Muscle of leg (tissue), 11 donors: Measurements from ENCODE around the gene ALDH5A1. TPM values are rescaled to one million over a fixed set of nuclear protein-coding genes. Genes with fewer than 3 reads are reported as not detected.

ENCODE experiments used
- DNase-seq: peaks from one replicate; pipeline ENCODE4 v3.0.0; 2013
- H3K27ac ChIP-seq: one replicate; pipeline ENCODE4 v1.5.1; 2013; ENCODE audit warnings: mild to moderate bottlenecking, low read length, control low read depth
- H3K27me3 ChIP-seq: one replicate; pipeline ENCODE4 v1.6.1; 2013; ENCODE audit warnings: low read length; ENCODE audit not compliant: control insufficient read depth, insufficient read depth
- H3K36me3 ChIP-seq: one replicate; pipeline ENCODE4 v1.6.1; 2013; ENCODE audit warnings: low read length; ENCODE audit not compliant: control insufficient read depth, insufficient read depth
- H3K4me1 ChIP-seq: one replicate; pipeline ENCODE4 v1.6.1; 2013; ENCODE audit warnings: low read length; ENCODE audit not compliant: control insufficient read depth, insufficient read depth
- H3K4me3 ChIP-seq: one replicate; pipeline ENCODE4 v1.5.1; 2013; ENCODE audit warnings: low read length, control low read depth
- H3K9me3 ChIP-seq: replicated peaks from 2 replicates; pipeline ENCODE4 v1.6.1; 2013; ENCODE audit warnings: low read depth, low read length; ENCODE audit not compliant: control insufficient read depth
- WGBS: methylation state at CpG from one replicate; pipeline ENCODE4 v1.1.5; 2013; ENCODE audit warnings: missing lambda C conversion rate; ENCODE audit not compliant: insufficient coverage; 5-methylcytosine and 5-hydroxymethylcytosine counted together
- polyA plus RNA-seq, 8 donors: library from polyadenylated mRNA; unstranded; fragments of 120-200 nt; gene quantifications; one replicate each; pipeline versions ENCODE4 v1.2.1 to v1.2.3, GENCODE V29; 2013; ENCODE audit warnings: inconsistent platforms in 1 of 8, low replicate concordance in 1 of 8; ENCODE audit not compliant: insufficient read length in 8 of 8, insufficient read depth in 1 of 8
- total RNA-seq: library from RNA; stranded (reverse); fragments of 120-200 nt; gene quantifications from one replicate; pipeline ENCODE4 v1.2.4, GENCODE V29; 2013

ALDH5A1 gene
- total and polyA plus RNA-seq, 9 donors, result 5.9 to 9.4 (median 8.2) TPM

DNA sequence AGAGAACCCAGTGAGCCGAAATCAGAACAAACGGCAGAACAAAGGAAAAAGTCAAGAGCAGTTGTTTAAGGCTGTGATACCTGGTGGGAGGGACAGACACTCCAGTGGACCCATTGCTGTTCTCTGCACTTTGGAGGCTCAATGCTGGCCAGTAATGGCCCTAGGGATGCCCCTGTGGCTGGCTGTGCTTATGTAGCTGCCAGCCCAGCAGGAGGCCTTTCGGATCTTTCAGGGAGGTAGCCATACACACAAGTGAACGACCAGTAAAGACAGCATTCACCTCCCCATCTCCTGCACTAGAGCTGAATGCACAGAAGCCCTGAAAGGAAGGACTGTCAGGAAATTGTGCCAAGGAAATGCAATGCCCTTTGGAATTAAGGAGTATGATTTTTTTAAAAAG lies 39.7 kb upstream of the ALDH5A1 start:
- no peak for DNase-seq
- Histone ChIP-seq H3K27ac (no peak overlapping the region), H3K27me3 (no peaks in the 10 kb centered on the region), H3K4me1 (no peaks in the 10 kb centered on the region), H3K36me3 (no peaks in the 10 kb centered on the region), H3K9me3 (no peaks in the 10 kb centered on the region), H3K4me3 (no peak overlapping the region)
- WGBS, result 92% methylated on average over 2 of the region's 4 CpGs

DNA sequence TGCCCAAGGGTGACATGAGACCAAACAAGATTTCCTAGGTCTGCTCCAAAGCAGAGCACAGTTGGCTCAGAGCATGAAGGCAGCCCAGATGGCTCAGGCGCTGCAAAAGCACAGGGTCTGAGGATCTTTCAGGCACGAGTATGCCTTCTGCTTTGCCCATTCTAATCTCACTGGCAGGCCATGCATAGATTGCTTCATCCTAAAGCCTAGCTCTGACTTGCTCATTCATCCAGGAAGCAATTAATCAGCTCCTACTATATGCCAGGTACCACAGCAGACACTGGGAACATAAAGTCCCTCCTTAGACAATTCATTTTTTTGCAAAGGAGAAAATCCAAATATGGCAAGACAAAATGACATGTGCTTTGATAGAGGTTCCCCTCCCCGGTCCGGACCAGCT lies 36.6 kb upstream of the ALDH5A1 start:
- Histone ChIP-seq H3K9me3 (no peaks in the 10 kb centered on the region), H3K36me3 (no peaks in the 10 kb centered on the region), H3K4me1 (no peaks in the 10 kb centered on the region), H3K4me3 (no peak overlapping the region), H3K27ac (no peak overlapping the region), H3K27me3 (no peaks in the 10 kb centered on the region)
- no peak for DNase-seq
- WGBS, result 77% methylated on average over 3 of the region's 4 CpGs

DNA sequence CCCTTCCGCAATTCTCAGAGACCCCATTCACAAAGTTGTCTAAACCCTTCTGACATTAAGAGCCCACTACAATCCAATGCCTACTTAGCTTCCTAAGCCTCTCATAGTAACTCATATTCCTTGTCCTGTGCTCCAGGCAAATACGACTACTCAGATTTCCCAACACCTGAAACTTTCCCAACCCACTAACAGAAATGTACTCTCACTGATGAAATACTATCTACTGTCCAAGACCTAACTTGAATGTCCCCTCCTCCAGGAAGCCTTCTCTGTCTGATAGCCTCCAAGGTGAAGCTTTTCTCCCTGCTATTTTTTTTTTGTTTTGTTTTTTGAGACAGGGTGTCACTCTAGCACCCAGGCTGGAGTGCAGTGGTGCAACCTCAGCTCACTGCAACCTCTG lies 35.8 kb upstream of the ALDH5A1 start:
- WGBS, result 88% methylated on average over 2 of the region's 2 CpGs
- H3K9me3 ChIP-seq, result no peaks in the 10 kb centered on the region
- DNase-seq, result no peak
- no peak overlapping the region for H3K27ac ChIP-seq
- H3K27me3 ChIP-seq, result no peaks in the 10 kb centered on the region
- no peak overlapping the region for H3K4me3 ChIP-seq
- no peaks in the 10 kb centered on the region for H3K4me1 ChIP-seq
- H3K36me3 ChIP-seq, result no peaks in the 10 kb centered on the region

DNA sequence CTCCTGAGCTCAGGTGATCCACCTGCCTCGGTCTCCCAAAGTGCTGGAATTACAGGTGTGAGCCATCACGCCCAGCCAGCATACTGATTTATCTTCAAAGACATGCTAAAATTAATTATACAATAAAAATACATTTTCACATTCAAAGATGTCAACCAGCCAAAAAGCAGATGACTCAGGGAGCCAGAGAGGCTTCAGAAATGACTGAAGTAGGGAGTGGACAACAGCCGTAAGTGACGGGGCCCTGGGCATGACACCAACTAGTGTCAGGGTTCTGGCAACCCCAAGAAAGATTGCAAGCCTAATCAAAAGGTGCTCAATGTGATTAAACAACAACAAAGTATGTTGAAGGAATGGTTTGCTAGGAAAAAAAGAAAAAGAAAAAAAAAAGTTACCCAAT lies 33.8 kb upstream of the ALDH5A1 start:
- H3K27ac ChIP-seq, result no peak overlapping the region
- H3K27me3 ChIP-seq, result no peaks in the 10 kb centered on the region
- DNase-seq, result no peak
- no peak overlapping the region for H3K4me3 ChIP-seq
- no peaks in the 10 kb centered on the region for H3K9me3 ChIP-seq
- no peaks in the 10 kb centered on the region for H3K4me1 ChIP-seq
- no peaks in the 10 kb centered on the region for H3K36me3 ChIP-seq
- WGBS, result 75% methylated on average over 2 of the region's 4 CpGs

DNA sequence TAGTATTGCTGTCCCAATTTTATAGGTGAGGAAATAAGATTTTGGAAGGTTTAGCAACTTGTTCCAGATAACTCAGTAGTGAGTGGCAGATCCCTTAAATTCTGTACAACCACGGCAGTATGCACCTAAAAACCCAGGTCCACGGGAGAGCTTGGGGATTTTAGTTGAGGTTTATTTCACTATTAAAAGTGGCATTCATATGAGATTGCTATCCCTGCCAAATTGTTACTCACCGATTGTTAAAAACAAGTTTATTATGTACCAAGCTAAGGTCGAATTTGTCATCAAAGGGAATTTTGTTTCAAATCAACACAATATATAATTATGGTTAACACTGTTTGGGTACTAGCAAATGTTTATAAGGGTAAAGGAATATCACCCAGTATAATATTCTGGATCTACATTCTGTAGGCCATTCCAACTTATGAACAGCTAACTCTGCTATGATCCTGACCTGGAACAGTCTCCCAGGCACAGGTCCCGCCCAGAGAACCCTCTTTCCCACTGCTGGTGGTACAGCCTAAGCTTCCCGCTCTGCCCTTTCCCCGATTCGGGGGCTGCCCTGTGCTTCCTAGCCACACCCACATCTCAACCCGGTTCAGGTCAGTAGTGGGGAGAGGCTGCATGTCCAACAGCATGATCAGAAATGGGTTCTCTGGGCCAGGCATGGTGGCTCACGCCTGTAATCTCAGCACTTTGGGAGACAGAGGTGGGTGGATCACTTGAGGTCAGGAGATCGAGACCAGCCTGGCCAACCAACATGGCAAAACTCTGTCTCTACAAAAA lies 30.3 kb upstream of the ALDH5A1 start:
- DNase-seq, result no peak
- Histone ChIP-seq H3K27me3 (no peaks in the 10 kb centered on the region), H3K4me1 (no peaks in the 10 kb centered on the region), H3K4me3 (no peak overlapping the region), H3K9me3 (no peaks in the 10 kb centered on the region), H3K27ac (no peak overlapping the region), H3K36me3 (no peaks in the 10 kb centered on the region)
- 100% methylated on average over 1 of the region's 11 CpGs for WGBS

DNA sequence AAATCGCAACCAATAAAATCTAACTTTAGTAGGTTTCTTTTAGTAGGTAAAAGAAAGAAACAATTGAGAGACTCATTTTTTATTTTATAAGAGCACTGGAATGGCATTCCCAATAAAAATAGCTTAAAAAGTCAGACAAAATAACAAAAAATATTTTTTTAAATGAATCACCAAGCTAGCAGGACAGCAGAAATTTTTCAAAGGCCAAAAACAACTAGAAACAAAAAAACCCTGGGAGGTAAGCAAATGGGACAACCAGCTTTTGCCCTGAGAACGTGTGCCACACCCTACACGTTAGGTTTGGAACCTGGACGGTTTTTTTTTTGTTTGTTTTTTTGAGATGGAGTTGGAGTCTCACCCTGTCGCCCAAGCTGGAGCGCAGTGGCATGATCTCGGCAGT lies 25.0 kb upstream of the ALDH5A1 start:
- DNase-seq, result no peak
- Histone ChIP-seq H3K36me3 (no peaks in the 10 kb centered on the region), H3K27ac (no peak overlapping the region), H3K4me3 (no peak overlapping the region), H3K4me1 (no peaks in the 10 kb centered on the region), H3K27me3 (no peaks in the 10 kb centered on the region), H3K9me3 (no peaks in the 10 kb centered on the region)
- WGBS, result no CpG with 5 or more reads among the region's 7 CpGs

DNA sequence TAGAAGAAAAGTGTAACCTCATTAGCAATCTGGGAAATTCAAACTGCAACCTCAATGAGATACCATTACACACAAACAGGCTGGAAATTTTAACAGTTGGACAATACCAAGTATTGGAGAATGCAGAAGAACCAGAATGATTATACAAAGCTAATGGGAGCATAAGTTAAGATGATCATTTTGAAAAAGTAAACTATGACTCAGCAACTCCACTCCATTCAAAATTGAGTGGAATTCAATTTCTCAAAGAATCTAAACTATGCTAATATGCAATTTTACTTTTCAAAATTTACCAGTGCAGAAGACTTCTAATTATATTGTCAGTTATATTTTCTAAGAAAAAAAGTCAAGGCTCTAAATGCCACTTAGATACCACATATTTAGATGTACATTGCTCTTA lies 22.6 kb upstream of the ALDH5A1 start:
- DNase-seq, result no peak
- no peaks in the 10 kb centered on the region for H3K4me1 ChIP-seq
- H3K9me3 ChIP-seq, result no peaks in the 10 kb centered on the region
- no peak overlapping the region for H3K27ac ChIP-seq
- no peak overlapping the region for H3K4me3 ChIP-seq
- no peaks in the 10 kb centered on the region for H3K27me3 ChIP-seq
- no peaks in the 10 kb centered on the region for H3K36me3 ChIP-seq

DNA sequence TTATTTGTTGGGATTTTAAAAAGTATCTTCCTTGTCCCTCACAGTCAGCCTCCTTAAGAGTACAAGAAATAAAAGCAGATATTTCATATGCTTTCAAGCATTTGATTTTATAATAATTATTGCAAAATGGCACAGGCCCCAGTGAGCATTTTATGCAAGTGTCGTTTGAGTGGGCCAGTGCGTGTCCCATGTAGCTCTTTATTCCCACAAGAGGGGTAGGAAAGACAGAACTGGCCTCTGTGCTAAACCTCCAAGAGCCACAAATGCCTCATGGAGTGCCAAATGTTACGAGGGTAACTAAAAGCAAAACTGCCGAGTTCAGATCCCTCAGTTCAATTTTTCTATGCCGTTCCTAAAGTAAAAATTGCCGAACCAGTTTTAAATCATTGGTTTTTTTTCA lies 18.1 kb upstream of the ALDH5A1 start:
- no peak for DNase-seq

DNA sequence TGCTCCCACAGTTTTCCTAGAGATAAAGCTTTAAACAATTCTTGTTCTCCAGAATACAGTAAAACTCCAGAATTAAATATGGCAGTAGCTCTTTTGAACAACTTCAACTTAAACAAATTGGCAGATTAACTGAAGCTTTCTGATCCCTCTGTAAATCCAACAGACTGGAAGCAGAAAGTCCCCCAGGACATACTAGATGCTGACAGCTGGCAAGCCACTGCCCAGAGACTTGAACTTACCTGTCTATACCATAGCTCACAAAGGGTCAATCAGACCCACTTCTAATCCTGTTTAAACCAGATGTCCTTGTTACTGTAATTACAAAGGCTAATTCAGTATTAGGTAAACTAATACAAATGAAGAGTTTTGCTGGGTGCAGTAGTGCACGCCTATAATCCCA lies 17.7 kb upstream of the ALDH5A1 start:
- DNase-seq, result no peak
- Histone ChIP-seq H3K27me3 (no peaks in the 10 kb centered on the region), H3K9me3 (no peaks in the 10 kb centered on the region), H3K4me3 (no peak overlapping the region), H3K4me1 (no peaks in the 10 kb centered on the region), H3K27ac (no peak overlapping the region), H3K36me3 (no peaks in the 10 kb centered on the region)
- WGBS, result no CpG with 5 or more reads among the region's 1 CpG

More for the DNA sequence above, 18.1 kb upstream of the ALDH5A1 start:
- Histone ChIP-seq H3K36me3 (no peaks in the 10 kb centered on the region), H3K27me3 (no peaks in the 10 kb centered on the region), H3K9me3 (no peaks in the 10 kb centered on the region), H3K27ac (no peak overlapping the region), H3K4me3 (no peak overlapping the region), H3K4me1 (no peaks in the 10 kb centered on the region)
- WGBS, result 80% methylated on average over 1 of the region's 6 CpGs

DNA sequence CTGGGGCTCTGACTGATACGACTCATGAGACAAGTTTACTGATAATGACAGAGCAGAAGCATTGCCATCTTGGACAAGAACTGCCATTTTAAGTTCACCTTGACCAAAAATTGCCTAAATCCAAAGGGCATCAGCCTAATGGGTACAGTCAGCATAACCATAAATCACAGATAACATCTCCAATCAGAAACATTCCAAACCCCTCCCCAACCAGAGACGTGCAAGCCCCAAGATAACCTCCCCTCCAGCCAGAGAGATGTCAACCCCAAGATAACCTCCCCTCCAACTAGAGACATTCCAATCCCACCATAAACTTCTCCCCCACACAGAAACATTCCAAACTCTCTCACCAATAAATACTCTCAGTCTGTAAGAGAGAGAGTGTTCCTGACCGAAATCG lies 15.9 kb upstream of the ALDH5A1 start:
- H3K27ac ChIP-seq, result no peak overlapping the region
- no peak overlapping the region for H3K4me3 ChIP-seq
- H3K4me1 ChIP-seq, result no peaks in the 10 kb centered on the region
- no peaks in the 10 kb centered on the region for H3K9me3 ChIP-seq
- no peak for DNase-seq
- WGBS, result 76% methylated on average over 3 of the region's 4 CpGs
- H3K27me3 ChIP-seq, result no peaks in the 10 kb centered on the region
- no peaks in the 10 kb centered on the region for H3K36me3 ChIP-seq

DNA sequence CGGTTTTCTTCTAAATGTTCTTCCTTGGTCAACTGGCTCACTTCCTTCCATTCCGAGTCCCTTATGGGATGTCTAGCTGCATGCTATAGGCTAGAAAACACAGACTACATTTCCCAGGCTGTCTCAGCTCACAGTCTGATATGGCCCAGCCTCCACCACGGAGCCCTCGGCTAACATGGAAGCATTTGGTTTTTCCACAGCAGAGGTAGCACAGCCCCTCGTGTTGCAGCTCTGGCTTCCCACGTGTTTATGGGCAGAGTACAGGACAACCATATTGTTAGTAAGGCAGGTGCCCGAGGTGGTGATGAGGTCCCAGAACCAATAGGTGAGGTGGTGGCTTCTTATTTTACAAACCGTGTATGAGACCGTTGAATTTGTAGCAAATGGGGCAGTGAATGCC lies 14.1 kb upstream of the ALDH5A1 start:
- Histone ChIP-seq H3K27ac (no peak overlapping the region), H3K4me1 (no peaks in the 10 kb centered on the region), H3K9me3 (no peaks in the 10 kb centered on the region), H3K36me3 (no peaks in the 10 kb centered on the region), H3K27me3 (no peaks in the 10 kb centered on the region), H3K4me3 (no peak overlapping the region)
- 75% methylated on average over 5 of the region's 9 CpGs for WGBS
- no peak for DNase-seq
